Sigmoid colon (tissue), 4 donors: ENCODE measurements around the gene PTPRN.

Experiments
- CTCF ChIP-seq, 4 experiments: fragments of 450-650 bp in 3 of 4; fragments of 200-600 bp in 1 of 4; IDR thresholded peaks; one replicate each; pipeline ENCODE4 v1.5.1; 2016 to 2019; ENCODE audit warnings: antibody characterized with exemption in 4 of 4, mild to moderate bottlenecking in 3 of 4, moderate library complexity in 2 of 4
- POLR2A ChIP-seq, 2 donors: fragments of 450-650 bp; IDR thresholded peaks; one replicate each; pipeline ENCODE4 v1.6.1; 2016; ENCODE audit warnings: antibody characterized with exemption in 2 of 2, mild to moderate bottlenecking in 2 of 2, moderate library complexity in 2 of 2
- POLR2AphosphoS5 ChIP-seq, 4 donors: sonication (generic); formaldehyde crosslinking; IDR thresholded peaks; one replicate each; pipeline ENCODE4 v1.6.1; 2017; ENCODE audit warnings: antibody characterized with exemption in 4 of 4

- TF ChIP-seq POLR2A (IDR thresholded peaks at IDR 0.05) = no peak
- no peak for TF ChIP-seq POLR2AphosphoS5 (IDR thresholded peaks at IDR 0.05)
- no peak for TF ChIP-seq CTCF (IDR thresholded peaks at IDR 0.05)
Observed at GRCh38 chr2:219251656-219252055, 57.5 kb downstream of the PTPRN start.
